Measurements from ENCODE around the gene B4GALNT3. TPM values are rescaled to one million over a fixed set of nuclear protein-coding genes. Genes with fewer than 3 reads are reported as not detected.
A peak's percentile ranks its signal among the peaks of the same experiment; 100 is the strongest.
"Not testable (repeated sequence)": the region's sequence is repeated elsewhere in the genome, so short reads cannot be mapped to it uniquely, and the experiment has no call there.

The B4GALNT3 gene
- total RNA-seq, 2 experiments from 2014 or later, result 3.4 to 5.4 TPM

- ChIA-PET POLR2A (no interaction called here), CTCF (ENCODE audit: unreplicated experiment) (interaction anchor here (0.7 kb wide), 1 partner anchor 33 kb away, joined by 4 read pairs; no protein-coding TSS in a partner anchor)
- no TSS peak for BruUV-seq (replicated peaks)
Observed at GRCh38 chr12:422526-422925, 37.2 kb upstream of the B4GALNT3 start.

DNA sequence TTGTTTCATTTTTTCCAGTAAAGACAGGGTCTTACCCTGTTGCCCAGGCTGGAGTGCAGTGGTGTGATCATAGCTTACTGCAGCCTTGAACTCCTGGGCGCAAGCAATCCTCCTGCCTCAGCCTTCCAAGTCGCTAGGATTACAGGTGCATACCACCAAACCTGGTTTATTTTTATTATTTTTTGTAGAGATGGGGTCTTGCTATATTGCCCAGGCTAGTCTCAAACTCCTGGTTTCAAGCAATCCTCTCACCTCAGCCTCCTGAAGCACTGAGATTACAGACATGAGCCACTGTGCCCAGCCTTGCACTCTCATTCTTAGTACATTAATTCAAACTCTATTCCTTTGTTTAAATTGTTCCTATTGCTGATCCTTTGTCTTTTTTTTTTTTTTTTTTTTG is 24.0 kb upstream of the B4GALNT3 start:
- H3K27ac ChIP-seq (ENCODE audit: low read depth, low read length, poor library complexity, severe bottlenecking); H3K9me3 ChIP-seq (ENCODE audit: low read length); H4K20me1 ChIP-seq (ENCODE audit: insufficient read depth, low read length); H3K4me1 ChIP-seq (ENCODE audit: insufficient read depth, low read length, poor library complexity, severe bottlenecking); H3K4me3 ChIP-seq (ENCODE audit: low read depth, low read length, poor library complexity, severe bottlenecking); CTCF ChIA-PET (ENCODE audit: unreplicated experiment); H2AFZ ChIP-seq (ENCODE audit: low read length); BruUV-seq (replicated peaks); DNase-seq (ENCODE audit: low spot score); POLR2A ChIA-PET; H3K79me2 ChIP-seq (ENCODE audit: insufficient read depth, low read depth, low read length); H3K4me2 ChIP-seq (ENCODE audit: low read length); intact Hi-C loops (cut with micrococcal nuclease; ENCODE audit: unreplicated experiment); H3K9me2 ChIP-seq (ENCODE audit: insufficient read depth, low read length): not testable (repeated sequence)
- H3K36me3 ChIP-seq (ENCODE audit: insufficient read depth, low read length), result peaks cover 82% of the 10 kb centered on the region

More at GRCh38 chr12:422526-422925, 37.2 kb upstream of the B4GALNT3 start:
- Histone ChIP-seq H3K4me1 (ENCODE audit: insufficient read depth, low read length, poor library complexity, severe bottlenecking) (no peaks in the 10 kb centered on the region), H3K4me3 (ENCODE audit: low read depth, low read length, poor library complexity, severe bottlenecking) (no peak overlapping the region), H3K9me3 (ENCODE audit: low read length) (no peaks in the 10 kb centered on the region), H3K4me2 (ENCODE audit: low read length) (no peak overlapping the region), H3K79me2 (ENCODE audit: insufficient read depth, low read depth, low read length) (no peaks in the 10 kb centered on the region), H3K9me2 (ENCODE audit: insufficient read depth, low read length) (no peaks in the 10 kb centered on the region), H3K27ac (ENCODE audit: low read depth, low read length, poor library complexity, severe bottlenecking) (no peak overlapping the region), H2AFZ (ENCODE audit: low read length) (no peak overlapping the region), H3K36me3 (ENCODE audit: insufficient read depth, low read length) (peaks cover 47% of the 10 kb centered on the region), H4K20me1 (ENCODE audit: insufficient read depth, low read length) (no peaks in the 10 kb centered on the region)
- DNase-seq (ENCODE audit: low spot score), result no peak
- no peak for TF ChIP-seq EZH2phosphoT487 (IDR thresholded peaks at IDR 0.05; ENCODE audit: borderline replicate concordance, low read depth, low read length)
- TF ChIP-seq, protein P1, sequence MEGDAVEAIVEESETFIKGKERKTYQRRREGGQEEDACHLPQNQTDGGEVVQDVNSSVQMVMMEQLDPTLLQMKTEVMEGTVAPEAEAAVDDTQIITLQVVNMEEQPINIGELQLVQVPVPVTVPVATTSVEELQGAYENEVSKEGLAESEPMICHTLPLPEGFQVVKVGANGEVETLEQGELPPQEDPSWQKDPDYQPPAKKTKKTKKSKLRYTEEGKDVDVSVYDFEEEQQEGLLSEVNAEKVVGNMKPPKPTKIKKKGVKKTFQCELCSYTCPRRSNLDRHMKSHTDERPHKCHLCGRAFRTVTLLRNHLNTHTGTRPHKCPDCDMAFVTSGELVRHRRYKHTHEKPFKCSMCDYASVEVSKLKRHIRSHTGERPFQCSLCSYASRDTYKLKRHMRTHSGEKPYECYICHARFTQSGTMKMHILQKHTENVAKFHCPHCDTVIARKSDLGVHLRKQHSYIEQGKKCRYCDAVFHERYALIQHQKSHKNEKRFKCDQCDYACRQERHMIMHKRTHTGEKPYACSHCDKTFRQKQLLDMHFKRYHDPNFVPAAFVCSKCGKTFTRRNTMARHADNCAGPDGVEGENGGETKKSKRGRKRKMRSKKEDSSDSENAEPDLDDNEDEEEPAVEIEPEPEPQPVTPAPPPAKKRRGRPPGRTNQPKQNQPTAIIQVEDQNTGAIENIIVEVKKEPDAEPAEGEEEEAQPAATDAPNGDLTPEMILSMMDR (conservative IDR thresholded peaks at IDR 0.05; ENCODE audit: low read length), result no peak
- intact Hi-C loops (cut with micrococcal nuclease; ENCODE audit: unreplicated experiment), result no loop called here

- Histone ChIP-seq H3K9me3 (ENCODE audit: low read length) (no peaks in the 10 kb centered on the region), H3K27ac (ENCODE audit: low read depth, low read length, poor library complexity, severe bottlenecking) (no peak overlapping the region), H2AFZ (ENCODE audit: low read length) (no peak overlapping the region), H3K4me3 (ENCODE audit: low read depth, low read length, poor library complexity, severe bottlenecking) (no peak overlapping the region), H3K4me2 (ENCODE audit: low read length) (no peak overlapping the region), H3K4me1 (ENCODE audit: insufficient read depth, low read length, poor library complexity, severe bottlenecking) (no peaks in the 10 kb centered on the region), H3K9me2 (ENCODE audit: insufficient read depth, low read length) (no peaks in the 10 kb centered on the region), H3K79me2 (ENCODE audit: insufficient read depth, low read depth, low read length) (no peaks in the 10 kb centered on the region), H4K20me1 (ENCODE audit: insufficient read depth, low read length) (no peaks in the 10 kb centered on the region), H3K36me3 (ENCODE audit: insufficient read depth, low read length) (peaks cover 43% of the 10 kb centered on the region)
- ChIA-PET CTCF (ENCODE audit: unreplicated experiment) (interaction anchor here (0.8 kb wide), 1 partner anchor 53 kb away, joined by 3 read pairs; the partner anchor contains the start of gene KDM5A), POLR2A (interaction anchor here (0.6 kb wide), 1 partner anchor 556 kb away, joined by 3 read pairs; no protein-coding TSS in a partner anchor)
- TF ChIP-seq, protein P1 (conservative IDR thresholded peaks at IDR 0.05; ENCODE audit: low read length), result peak; percentile 88
- TF ChIP-seq EZH2phosphoT487 (IDR thresholded peaks at IDR 0.05; ENCODE audit: borderline replicate concordance, low read depth, low read length), result no peak
- DNase-seq (ENCODE audit: low spot score), result peak; percentile 41
- BruUV-seq (replicated peaks), result no TSS peak
- intact Hi-C loops (cut with micrococcal nuclease; ENCODE audit: unreplicated experiment), result no loop called here
Observed at GRCh38 chr12:442235-442884, 17.4 kb upstream of the B4GALNT3 start.

Measured in OCI-LY7 (cell line).